Ishikawa (cell line): Measurements from ENCODE around the gene ACSF3.

Experiments used
- CEBPB ChIP-seq: IDR thresholded peaks from 2 replicates; pipeline ENCODE4 v1.6.1; 2012
- EP300 ChIP-seq: IDR thresholded peaks from 2 replicates; pipeline ENCODE4 v1.6.1; 2012; ENCODE audit warnings: borderline replicate concordance
- FOXM1 ChIP-seq: IDR thresholded peaks from 2 replicates; pipeline ENCODE4 v1.6.1; 2012; ENCODE audit warnings: low read depth, borderline replicate concordance
- TAF1 ChIP-seq: IDR thresholded peaks from 2 replicates; pipeline ENCODE4 v1.6.1; 2012; ENCODE audit warnings: low read depth, mild to moderate bottlenecking
- TEAD4 ChIP-seq: IDR thresholded peaks from 2 replicates; pipeline ENCODE4 v1.6.1; 2012
- YY1 ChIP-seq: IDR thresholded peaks from 2 replicates; pipeline ENCODE4 v1.6.1; 2012; ENCODE audit warnings: low read depth
- TF ChIP-seq, protein P1 (sequence below): IDR thresholded peaks from 2 replicates; pipeline ENCODE4 v1.6.1; 2012; ENCODE audit warnings: low read depth, mild to moderate bottlenecking
- TF ChIP-seq, protein P2 (sequence below): IDR thresholded peaks from 2 replicates; pipeline ENCODE4 v1.6.1; 2012

DNA sequence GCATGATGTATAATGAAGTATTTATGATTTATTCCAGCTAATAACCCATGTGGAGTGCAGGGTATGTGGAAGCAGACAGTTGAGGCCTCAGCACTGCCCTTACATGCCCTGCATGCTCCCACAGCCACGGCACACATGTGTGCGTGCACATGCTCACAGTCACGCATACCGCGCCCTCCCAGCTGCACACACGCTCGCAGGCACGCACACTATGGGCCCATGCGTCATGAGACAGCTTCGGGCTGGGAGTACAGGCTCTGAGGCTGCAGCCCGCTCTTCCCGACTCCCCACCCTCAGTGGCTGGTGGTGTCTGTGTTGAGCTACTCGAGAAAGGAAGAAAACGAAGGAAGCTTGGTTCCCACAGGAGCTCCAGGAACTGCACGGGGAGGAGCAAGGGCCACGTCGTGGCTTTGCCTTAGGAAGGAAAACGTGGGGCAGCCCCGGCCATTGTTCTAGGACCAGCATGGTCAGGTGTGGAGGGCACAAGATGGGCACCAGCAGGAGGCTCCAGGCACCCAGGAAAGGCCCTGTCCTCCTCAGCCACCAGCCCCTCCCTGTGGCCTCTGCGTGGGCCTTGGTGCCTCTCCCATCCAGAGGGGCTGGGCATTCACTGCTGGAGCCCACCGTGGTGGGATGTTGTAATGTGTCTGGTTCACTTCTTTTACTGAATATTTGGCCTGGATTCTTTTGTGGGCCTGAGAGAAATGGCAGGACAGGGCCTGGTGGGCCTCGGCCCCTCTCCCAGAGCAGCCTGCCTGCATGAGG lies 50.4 kb downstream of the ACSF3 start:
- no peak for TF ChIP-seq YY1
- no peak for TF ChIP-seq TAF1
- TF ChIP-seq, protein P1, sequence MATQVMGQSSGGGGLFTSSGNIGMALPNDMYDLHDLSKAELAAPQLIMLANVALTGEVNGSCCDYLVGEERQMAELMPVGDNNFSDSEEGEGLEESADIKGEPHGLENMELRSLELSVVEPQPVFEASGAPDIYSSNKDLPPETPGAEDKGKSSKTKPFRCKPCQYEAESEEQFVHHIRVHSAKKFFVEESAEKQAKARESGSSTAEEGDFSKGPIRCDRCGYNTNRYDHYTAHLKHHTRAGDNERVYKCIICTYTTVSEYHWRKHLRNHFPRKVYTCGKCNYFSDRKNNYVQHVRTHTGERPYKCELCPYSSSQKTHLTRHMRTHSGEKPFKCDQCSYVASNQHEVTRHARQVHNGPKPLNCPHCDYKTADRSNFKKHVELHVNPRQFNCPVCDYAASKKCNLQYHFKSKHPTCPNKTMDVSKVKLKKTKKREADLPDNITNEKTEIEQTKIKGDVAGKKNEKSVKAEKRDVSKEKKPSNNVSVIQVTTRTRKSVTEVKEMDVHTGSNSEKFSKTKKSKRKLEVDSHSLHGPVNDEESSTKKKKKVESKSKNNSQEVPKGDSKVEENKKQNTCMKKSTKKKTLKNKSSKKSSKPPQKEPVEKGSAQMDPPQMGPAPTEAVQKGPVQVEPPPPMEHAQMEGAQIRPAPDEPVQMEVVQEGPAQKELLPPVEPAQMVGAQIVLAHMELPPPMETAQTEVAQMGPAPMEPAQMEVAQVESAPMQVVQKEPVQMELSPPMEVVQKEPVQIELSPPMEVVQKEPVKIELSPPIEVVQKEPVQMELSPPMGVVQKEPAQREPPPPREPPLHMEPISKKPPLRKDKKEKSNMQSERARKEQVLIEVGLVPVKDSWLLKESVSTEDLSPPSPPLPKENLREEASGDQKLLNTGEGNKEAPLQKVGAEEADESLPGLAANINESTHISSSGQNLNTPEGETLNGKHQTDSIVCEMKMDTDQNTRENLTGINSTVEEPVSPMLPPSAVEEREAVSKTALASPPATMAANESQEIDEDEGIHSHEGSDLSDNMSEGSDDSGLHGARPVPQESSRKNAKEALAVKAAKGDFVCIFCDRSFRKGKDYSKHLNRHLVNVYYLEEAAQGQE, result no peak
- no peak for TF ChIP-seq FOXM1
- no peak for TF ChIP-seq EP300
- no peak for TF ChIP-seq CEBPB
- TF ChIP-seq, protein P2, sequence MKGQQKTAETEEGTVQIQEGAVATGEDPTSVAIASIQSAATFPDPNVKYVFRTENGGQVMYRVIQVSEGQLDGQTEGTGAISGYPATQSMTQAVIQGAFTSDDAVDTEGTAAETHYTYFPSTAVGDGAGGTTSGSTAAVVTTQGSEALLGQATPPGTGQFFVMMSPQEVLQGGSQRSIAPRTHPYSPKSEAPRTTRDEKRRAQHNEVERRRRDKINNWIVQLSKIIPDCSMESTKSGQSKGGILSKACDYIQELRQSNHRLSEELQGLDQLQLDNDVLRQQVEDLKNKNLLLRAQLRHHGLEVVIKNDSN, result no peak
- no peak for TF ChIP-seq TEAD4
